ENCODE measurements around the gene FN3KRP.

GRCh38 chr17:82709024-82709675, 7.4 kb upstream of the FN3KRP start:
- TF ChIP-seq GATA2 (CRISPR knock-in tag; IDR thresholded peaks at IDR 0.05) (no peak), CTCF (IDR thresholded peaks at IDR 0.05) (no peak)

Measured in SK-N-SH (cell line).